HUDEP-2 (cell line): ENCODE measurements around the gene CACNA1D.
"Not testable (repeated sequence)": the region's sequence is repeated elsewhere in the genome, so short reads cannot be mapped to it uniquely, and the experiment has no call there.

ENCODE experiments used
- DNase-seq, 76 experiments: peaks; one replicate each; lab custom pipeline; 2025; ENCODE audit not compliant: unreplicated experiment in 76 of 76; lab: John Stamatoyannopoulos, UW

Gene CACNA1D

DNA sequence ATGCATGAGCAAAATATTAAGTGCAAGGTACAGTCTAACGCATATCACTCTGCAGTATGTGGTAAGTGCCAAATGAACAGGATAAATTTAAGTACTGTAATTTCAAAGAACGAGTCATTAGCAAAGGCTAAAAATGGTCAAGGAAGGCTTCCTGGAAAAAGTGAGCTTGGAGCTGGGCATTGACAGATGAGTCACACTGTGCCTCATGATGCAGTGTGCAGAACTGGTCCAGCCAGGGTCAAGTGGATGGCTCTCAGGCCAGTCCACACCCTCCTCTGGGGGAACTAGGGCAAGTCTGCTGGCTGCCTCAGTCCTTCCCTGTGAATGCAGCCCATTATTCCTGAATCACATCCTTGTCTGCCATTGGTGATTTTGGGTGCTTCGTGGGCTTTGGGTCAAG lies 76.3 kb downstream of the CACNA1D start:
- no peak for DNase-seq

DNA sequence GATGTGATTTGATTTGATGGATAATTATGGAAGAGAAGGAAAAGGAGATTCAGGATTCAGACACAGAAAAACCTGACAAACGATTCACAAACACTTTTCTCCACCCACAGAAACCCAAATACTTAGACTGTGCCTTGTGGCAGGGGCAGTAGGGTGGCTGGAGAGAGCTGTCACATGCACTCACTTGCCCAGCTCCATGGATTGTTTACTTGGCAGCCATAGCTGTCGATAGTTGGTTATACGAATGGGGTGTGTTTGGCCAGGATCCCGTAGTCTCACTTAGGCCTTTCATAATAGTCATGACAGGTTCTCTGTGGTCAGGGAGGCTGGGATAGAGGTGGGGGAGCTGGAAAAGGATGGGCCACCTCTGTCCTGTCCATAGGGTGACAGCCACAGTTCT lies 76.9 kb downstream of the CACNA1D start:
- DNase-seq = no peak

GRCh38 chr3:53572184-53572583 lies 77.8 kb downstream of the CACNA1D start:
- not testable (repeated sequence) for DNase-seq

- no peak for DNase-seq
These were observed 83.1 kb downstream of the CACNA1D start for GRCh38 chr3:53577506-53577905.

GRCh38 chr3:53579636-53580035 lies 85.2 kb downstream of the CACNA1D start:
- no peak for DNase-seq

DNA sequence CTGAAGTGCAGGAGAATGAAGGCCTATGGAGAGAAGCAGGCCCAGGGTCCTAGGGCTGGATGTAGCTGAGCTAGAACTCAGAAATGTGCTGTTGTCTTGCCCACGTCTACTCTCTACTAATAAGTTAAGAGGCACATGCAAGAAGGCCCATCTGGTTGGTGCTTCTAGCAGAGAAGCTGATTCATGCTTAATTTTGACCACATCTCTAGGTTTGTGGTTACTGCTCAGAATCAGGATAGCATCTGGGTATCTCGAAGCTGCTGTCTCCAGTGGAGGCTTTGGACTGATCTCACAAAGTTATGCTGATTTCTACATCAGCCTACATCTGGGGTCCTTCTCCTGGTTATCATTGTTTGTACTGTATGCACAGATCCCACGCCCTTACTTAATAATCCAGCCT lies 87.3 kb downstream of the CACNA1D start:
- no peak for DNase-seq

GRCh38 chr3:53583161-53583690 lies 88.8 kb downstream of the CACNA1D start:
- DNase-seq = no peak

GRCh38 chr3:53585049-53585448 lies 90.6 kb downstream of the CACNA1D start:
- DNase-seq = no peak

- DNase-seq = no peak
These were observed 91.2 kb downstream of the CACNA1D start for GRCh38 chr3:53585627-53586026.

- DNase-seq = no peak
These were observed 93.7 kb downstream of the CACNA1D start for GRCh38 chr3:53588122-53588521.

DNA sequence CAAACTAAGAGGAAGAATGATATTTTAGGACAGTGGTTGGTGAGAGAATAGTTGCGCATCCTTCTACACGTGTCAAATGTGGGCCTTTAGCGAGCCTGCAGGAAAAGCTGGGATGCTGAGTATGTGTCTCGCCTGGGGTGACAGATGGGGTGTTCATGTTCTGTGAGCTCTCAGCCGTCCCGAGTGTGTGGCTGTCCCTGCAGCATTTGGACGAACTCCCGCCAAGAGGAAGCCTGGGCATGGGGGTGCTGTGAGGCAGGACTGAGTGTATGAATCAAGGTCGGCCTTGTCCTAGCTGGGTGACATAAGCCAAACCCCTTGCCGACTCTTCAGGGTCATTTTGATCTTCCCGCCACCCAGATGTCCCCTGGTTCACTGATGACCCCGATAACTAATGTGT lies 94.8 kb downstream of the CACNA1D start:
- no peak for DNase-seq

DNA sequence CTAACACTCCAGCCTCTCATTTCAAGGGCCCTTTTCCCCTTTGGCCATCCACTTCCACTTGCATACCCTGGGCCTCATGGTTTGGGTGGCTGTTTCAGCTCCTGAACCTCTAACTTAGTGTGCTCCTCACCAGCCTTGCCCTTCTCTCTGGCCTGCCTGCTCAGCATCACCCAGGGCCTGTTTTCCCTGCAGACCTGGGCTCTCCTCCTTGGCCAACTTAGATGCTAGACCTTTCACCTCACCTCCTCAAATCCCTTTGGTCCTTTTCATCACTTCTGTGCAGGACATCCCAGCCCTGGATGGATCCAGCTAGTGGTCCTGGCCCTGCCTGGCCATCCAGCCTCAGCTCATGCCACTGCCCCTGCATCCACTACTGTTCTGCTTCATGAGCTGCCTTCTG lies 95.4 kb downstream of the CACNA1D start:
- DNase-seq = no peak

GRCh38 chr3:53590606-53591005 lies 96.2 kb downstream of the CACNA1D start:
- DNase-seq = no peak

DNA sequence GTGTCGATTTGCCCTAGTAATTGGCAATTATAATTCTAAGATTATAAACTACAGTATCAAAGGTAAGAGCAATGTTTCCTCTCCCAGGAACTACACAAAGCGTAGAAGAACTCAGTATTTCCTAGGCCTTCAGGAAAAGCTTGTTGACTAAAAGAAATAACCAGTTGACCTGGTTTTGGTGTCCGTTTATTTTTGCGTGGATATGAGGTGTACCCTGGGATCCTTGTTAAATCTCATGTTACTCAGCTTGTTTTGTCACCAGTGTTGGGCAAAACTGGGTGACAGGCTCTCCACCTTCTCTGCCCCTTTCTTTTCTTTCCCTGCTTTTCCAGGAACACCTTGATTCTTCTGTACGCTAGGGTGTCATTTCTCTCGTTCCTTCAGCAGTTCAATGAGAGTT lies 97.2 kb downstream of the CACNA1D start:
- no peak for DNase-seq

- no peak for DNase-seq
These were observed 98.5 kb downstream of the CACNA1D start for GRCh38 chr3:53592862-53593261.

DNA sequence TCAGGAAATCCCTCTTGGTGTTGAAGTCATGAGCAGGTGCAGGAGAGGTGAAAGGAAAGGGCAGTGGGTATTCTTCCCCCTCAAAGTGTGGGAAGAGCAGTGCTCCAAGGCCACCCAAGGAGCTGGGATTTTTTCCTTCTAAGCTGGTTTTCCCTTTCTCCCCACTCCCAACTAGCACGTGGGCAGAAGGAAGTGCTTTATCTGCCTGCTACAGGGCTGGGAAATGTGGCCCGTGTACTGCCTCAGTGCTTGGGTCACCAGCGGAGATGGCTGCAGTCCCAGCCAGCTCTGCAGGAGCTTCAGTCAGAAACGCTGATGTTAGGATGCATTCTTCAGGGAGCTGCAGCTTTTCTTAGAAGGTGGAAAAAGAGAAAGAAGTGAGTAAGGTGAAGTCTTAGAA lies 99.2 kb downstream of the CACNA1D start:
- DNase-seq = no peak

GRCh38 chr3:53594276-53594675 lies 99.9 kb downstream of the CACNA1D start:
- DNase-seq = no peak

DNA sequence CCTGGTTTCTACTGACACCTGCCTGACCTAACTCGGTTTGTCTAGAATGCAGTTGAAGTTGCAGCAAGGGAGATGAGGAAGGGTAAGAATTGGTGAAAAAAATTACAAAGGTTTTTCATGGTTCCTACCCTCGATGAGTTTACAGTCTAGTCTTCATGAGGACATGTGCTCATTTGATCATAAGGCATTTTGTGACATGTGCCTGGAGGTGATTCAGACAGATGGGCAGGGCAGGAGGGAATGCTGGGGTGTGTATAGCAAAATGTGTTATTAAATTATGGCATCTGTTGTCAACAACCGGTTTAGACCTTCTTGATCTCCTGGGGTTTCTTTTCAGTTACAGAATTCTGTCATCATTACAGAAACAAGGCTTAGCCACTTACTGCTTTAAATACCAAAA lies 101.2 kb downstream of the CACNA1D start:
- no peak for DNase-seq

- no peak for DNase-seq
These were observed 102.9 kb downstream of the CACNA1D start for GRCh38 chr3:53597136-53597915.

DNA sequence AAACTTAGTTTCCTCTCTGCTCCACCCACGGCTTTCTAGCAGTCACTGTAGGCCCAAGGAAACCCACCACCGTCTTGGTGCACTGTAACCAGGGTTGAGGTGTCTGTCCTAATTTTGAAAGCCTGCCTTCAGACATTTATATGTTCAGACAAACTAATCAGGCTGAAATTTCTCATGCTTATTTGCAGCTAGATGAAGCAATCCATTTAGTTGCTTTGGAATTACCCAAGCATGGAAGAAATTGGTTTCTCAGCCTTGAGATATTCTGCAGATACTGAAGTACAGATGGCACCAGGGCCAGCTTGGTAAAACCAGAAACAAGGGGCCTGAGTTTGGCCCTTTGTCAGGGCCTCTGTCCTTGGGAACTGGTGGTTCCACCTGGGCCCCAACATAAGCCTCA lies 105.4 kb downstream of the CACNA1D start:
- DNase-seq = no peak

DNA sequence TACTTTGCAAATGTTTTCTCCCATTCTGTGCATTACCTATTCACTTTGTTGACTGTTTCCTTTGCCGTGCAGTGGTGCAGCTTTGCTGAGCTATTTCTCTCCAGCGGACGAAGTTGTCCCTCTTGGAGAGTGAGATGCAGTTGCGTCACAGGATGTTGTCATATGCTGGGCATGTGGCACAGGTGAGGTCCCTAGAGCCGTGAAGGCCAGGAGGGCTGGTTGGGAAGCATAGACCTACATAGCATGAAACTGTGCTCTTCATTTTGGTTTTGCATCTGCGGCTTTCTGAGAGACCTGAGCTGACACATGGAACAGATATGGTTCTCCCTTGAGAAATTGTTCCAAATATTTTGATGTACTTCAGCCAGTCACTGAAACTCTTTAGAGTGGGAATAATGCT lies 108.5 kb downstream of the CACNA1D start:
- DNase-seq = no peak

DNA sequence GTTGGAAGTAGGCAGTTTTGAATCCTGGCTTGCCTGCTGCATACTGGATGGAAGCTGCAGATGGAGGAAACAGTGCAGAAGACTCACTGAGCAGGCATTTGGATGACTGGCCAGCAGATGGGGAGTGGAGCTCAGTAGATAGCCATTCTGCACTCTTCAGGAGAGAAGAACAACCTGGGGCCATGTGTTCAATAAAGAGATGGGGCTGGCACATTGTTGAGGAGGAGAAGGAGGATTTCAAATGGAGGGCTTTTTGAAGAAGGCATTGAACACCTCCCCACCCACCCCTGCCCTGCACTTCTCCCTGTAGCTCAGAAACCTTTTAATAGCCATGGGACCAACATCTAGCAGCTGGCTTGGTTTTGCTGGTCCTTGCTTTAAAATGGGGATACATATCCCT lies 109.8 kb downstream of the CACNA1D start:
- no peak for DNase-seq

- no peak for DNase-seq
These were observed 112.4 kb downstream of the CACNA1D start for GRCh38 chr3:53606793-53607192.
